Astrocyte (in vitro differentiated cells and primary cell): ENCODE measurements around the gene FSTL5. TPM values are rescaled to one million over a fixed set of nuclear protein-coding genes. Genes with fewer than 3 reads are reported as not detected.
"Not testable (repeated sequence)": the region's sequence is repeated elsewhere in the genome, so short reads cannot be mapped to it uniquely, and the experiment has no call there.

Experiments used
- DNase-seq: peaks from one replicate; pipeline ENCODE4 v3.0.0-alpha.2; 2010; ENCODE audit warnings: low read depth
- FAIRE-seq: peaks from 2 replicates; lab custom pipeline; 2011; peaks lifted over from hg19 to GRCh38; lab: Jason Lieb, UNC
- H2AFZ ChIP-seq: 2 replicates; pipeline ENCODE4 v1.6.0; 2012; ENCODE audit warnings: low read depth, low read length, inconsistent platforms
- H3K27ac ChIP-seq: 2 replicates; pipeline ENCODE4 v1.5.1; 2011; ENCODE audit warnings: low read depth, low read length, inconsistent platforms
- H3K27me3 ChIP-seq: 2 replicates; pipeline ENCODE4 v1.6.0; 2011; ENCODE audit warnings: low read length, inconsistent platforms; ENCODE audit not compliant: insufficient read depth
- H3K36me3 ChIP-seq: 2 replicates; pipeline ENCODE4 v1.5.1; 2011; ENCODE audit warnings: low read length, inconsistent platforms; ENCODE audit not compliant: insufficient read depth
- H3K4me1 ChIP-seq: 2 replicates; pipeline ENCODE4 v1.5.1; 2011; ENCODE audit warnings: low read length, inconsistent platforms; ENCODE audit not compliant: insufficient read depth
- H3K4me2 ChIP-seq: 2 replicates; pipeline ENCODE4 v1.6.0; 2012; ENCODE audit warnings: low read length, inconsistent platforms
- H3K4me3 ChIP-seq: 2 replicates; pipeline ENCODE4 v1.5.1; 2011; ENCODE audit warnings: low read depth, mild to moderate bottlenecking, low read length, inconsistent platforms; ENCODE audit not compliant: insufficient read depth
- H3K79me2 ChIP-seq: 2 replicates; pipeline ENCODE4 v1.6.0; 2012; ENCODE audit warnings: mild to moderate bottlenecking, low read length, inconsistent platforms; ENCODE audit not compliant: insufficient read depth
- H3K9ac ChIP-seq: 2 replicates; pipeline ENCODE4 v1.6.0; 2012; ENCODE audit warnings: mild to moderate bottlenecking, low read length, inconsistent platforms
- H3K9me3 ChIP-seq: 2 replicates; pipeline ENCODE4 v1.5.1; 2012; ENCODE audit warnings: low read depth, mild to moderate bottlenecking, low read length, inconsistent platforms; ENCODE audit not compliant: insufficient read depth
- H4K20me1 ChIP-seq: 2 replicates; pipeline ENCODE4 v1.6.0; 2012; ENCODE audit warnings: low read length, inconsistent platforms; ENCODE audit not compliant: insufficient read depth
- H3K27ac Mint-ChIP-seq: one replicate; pipeline ENCODE4 v1.8.0; 2021; ENCODE audit warnings: mild to moderate bottlenecking, mixed read lengths; ENCODE audit not compliant: unreplicated experiment
- H3K27me3 Mint-ChIP-seq: one replicate; pipeline ENCODE4 v1.8.0; 2021; ENCODE audit warnings: low read depth, mixed read lengths; ENCODE audit not compliant: unreplicated experiment
- H3K36me3 Mint-ChIP-seq: one replicate; pipeline ENCODE4 v1.8.0; 2021; ENCODE audit warnings: low read depth, mixed read lengths; ENCODE audit not compliant: unreplicated experiment
- H3K4me1 Mint-ChIP-seq: one replicate; pipeline ENCODE4 v1.8.0; 2021; ENCODE audit warnings: low read depth, mixed read lengths; ENCODE audit not compliant: unreplicated experiment
- H3K4me3 Mint-ChIP-seq: one replicate; pipeline ENCODE4 v1.8.0; 2021; ENCODE audit warnings: mild to moderate bottlenecking, moderate library complexity, mixed read lengths; ENCODE audit not compliant: unreplicated experiment
- H3K9me3 Mint-ChIP-seq: one replicate; pipeline ENCODE4 v1.8.0; 2021; ENCODE audit warnings: mild to moderate bottlenecking, mixed read lengths; ENCODE audit not compliant: unreplicated experiment
- EZH2 ChIP-seq: IDR thresholded peaks from 2 replicates; pipeline ENCODE4 v1.6.1; 2012; ENCODE audit warnings: mild to moderate bottlenecking, low read length, inconsistent platforms; ENCODE audit not compliant: insufficient read depth
- total RNA-seq: library from RNA; stranded (reverse); gene quantifications from 2 replicates; pipeline ENCODE4 v1.2.1, GENCODE V29; 2021
- TF ChIP-seq, protein P1 (sequence below): IDR thresholded peaks from 2 replicates; pipeline ENCODE4 v1.5.1; 2011; ENCODE audit warnings: low read depth, mild to moderate bottlenecking, inconsistent platforms, low read length, moderate library complexity; ENCODE audit not compliant: insufficient read depth

The FSTL5 gene
- total RNA-seq, 1 donor from 2014 or later = 0.43 TPM

DNA sequence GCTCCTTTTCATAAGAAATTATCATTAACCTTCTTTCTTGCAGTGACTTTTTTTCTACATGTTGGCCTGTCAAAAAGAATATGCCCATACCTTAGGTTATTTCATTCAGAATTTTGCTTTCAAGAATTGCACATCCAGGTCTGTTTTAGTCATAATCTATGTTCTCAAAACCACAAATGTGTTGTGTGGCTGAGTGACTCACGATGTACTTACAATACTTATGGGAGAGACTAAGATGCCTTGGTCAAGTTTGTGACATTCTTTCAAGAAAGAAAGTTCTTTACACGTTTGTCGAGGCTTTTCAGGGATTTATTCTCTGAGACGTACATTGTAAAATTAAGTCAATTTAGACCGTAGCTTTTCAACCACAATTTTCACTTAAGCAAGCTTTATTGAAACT, 396.7 kb downstream of the FSTL5 start:
- H2AFZ ChIP-seq = no peak overlapping the region
- H3K79me2 ChIP-seq = no peaks in the 10 kb centered on the region
- H3K4me3 Mint-ChIP-seq = no peak overlapping the region
- H3K9ac ChIP-seq = no peak overlapping the region
- FAIRE-seq (no peak), DNase-seq (peak; percentile 94)
- TF ChIP-seq, protein P1, sequence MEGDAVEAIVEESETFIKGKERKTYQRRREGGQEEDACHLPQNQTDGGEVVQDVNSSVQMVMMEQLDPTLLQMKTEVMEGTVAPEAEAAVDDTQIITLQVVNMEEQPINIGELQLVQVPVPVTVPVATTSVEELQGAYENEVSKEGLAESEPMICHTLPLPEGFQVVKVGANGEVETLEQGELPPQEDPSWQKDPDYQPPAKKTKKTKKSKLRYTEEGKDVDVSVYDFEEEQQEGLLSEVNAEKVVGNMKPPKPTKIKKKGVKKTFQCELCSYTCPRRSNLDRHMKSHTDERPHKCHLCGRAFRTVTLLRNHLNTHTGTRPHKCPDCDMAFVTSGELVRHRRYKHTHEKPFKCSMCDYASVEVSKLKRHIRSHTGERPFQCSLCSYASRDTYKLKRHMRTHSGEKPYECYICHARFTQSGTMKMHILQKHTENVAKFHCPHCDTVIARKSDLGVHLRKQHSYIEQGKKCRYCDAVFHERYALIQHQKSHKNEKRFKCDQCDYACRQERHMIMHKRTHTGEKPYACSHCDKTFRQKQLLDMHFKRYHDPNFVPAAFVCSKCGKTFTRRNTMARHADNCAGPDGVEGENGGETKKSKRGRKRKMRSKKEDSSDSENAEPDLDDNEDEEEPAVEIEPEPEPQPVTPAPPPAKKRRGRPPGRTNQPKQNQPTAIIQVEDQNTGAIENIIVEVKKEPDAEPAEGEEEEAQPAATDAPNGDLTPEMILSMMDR = no peak
- no peak for TF ChIP-seq EZH2
- no peaks in the 10 kb centered on the region for H4K20me1 ChIP-seq
- no peaks in the 10 kb centered on the region for H3K9me3 ChIP-seq
- H3K4me1 ChIP-seq = peaks cover 3% of the 10 kb centered on the region
- peaks cover 7% of the 10 kb centered on the region for H3K4me1 Mint-ChIP-seq
- no peak overlapping the region for H3K27ac ChIP-seq
- H3K27ac Mint-ChIP-seq = no peak overlapping the region
- no peaks in the 10 kb centered on the region for H3K36me3 Mint-ChIP-seq
- H3K4me3 ChIP-seq = no peak overlapping the region
- H3K4me2 ChIP-seq = peak overlapping the region; percentile 72
- H3K27me3 Mint-ChIP-seq = no peaks in the 10 kb centered on the region
- no peaks in the 10 kb centered on the region for H3K27me3 ChIP-seq
- H3K9me3 Mint-ChIP-seq = no peaks in the 10 kb centered on the region
- H3K36me3 ChIP-seq = no peaks in the 10 kb centered on the region

DNA sequence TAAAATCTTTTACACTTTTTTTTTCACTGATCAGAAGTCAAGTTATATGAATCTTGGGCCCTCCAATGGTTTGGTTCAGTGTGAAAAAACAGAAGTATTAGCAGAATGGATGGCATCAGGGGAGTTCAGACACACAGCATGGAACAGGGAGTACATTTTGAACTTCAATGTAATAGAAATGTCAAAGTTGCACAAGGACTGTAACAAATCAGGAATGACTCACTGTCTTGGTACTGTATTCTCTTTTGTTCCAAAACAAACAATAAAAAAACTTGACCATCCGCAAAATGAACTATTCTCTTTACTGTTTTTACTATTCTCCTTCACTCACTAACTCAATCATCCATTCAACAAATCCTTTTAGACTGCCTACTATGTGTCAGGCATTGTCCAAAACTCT, 401.0 kb downstream of the FSTL5 start:
- Histone ChIP-seq H3K9me3 (no peaks in the 10 kb centered on the region), H3K36me3 (no peaks in the 10 kb centered on the region), H4K20me1 (no peaks in the 10 kb centered on the region), H3K4me1 (peaks cover 3% of the 10 kb centered on the region), H3K4me2 (no peak overlapping the region), H3K9ac (no peak overlapping the region), H3K27ac (no peak overlapping the region), H3K4me3 (no peak overlapping the region), H3K27me3 (no peaks in the 10 kb centered on the region), H2AFZ (no peak overlapping the region), H3K79me2 (no peaks in the 10 kb centered on the region)
- Mint-ChIP-seq H3K4me1 (peaks cover 7% of the 10 kb centered on the region), H3K27me3 (no peaks in the 10 kb centered on the region), H3K9me3 (no peaks in the 10 kb centered on the region), H3K27ac (no peak overlapping the region), H3K4me3 (no peak overlapping the region), H3K36me3 (no peaks in the 10 kb centered on the region)
- DNase-seq (peak; percentile 81), FAIRE-seq (no peak)
- no peak for TF ChIP-seq EZH2
- TF ChIP-seq, protein P1 = no peak

DNA sequence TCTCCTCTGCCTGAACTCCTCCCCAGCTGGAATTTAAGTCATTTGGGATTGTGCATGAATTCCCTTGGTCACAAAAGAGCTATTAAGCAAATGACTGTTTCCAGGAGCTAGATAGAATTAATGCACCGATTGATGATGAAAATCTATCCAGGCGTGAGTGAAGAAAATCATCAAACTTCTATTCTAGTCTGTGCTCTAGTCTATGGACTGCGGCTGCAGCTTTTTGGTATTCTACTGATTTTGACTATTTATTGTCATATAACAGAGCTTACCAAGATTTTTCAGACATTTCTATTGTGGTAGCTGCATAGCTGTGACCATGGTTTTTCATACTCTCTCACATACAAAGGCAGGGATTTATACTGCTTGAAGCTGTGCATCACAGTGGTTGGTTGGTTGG, 403.8 kb downstream of the FSTL5 start:
- TF ChIP-seq, protein P1 = no peak
- TF ChIP-seq EZH2 = no peak

DNA sequence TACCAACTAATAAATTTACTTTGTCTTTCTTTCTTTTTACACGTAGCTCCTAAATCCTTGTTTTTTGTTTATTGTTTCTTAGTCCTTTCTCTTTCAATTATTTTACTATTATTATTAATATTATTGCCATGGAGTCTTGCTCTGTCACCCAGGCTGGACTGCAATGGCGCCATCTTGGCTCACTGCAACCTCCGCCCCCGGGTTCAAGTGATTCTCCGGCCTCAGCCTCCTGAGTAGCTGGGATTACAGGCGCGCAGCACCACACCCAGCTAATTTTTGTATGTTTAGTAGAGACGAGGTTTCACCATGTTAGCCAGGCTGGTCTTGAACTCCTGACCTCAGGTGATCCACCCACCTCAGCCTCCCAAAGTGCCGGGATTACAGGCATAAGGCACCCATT, 405.4 kb downstream of the FSTL5 start:
- not testable (repeated sequence) for H3K4me2 ChIP-seq, H3K9me3 ChIP-seq, H3K4me1 Mint-ChIP-seq, H4K20me1 ChIP-seq, H3K27ac Mint-ChIP-seq, H3K27me3 Mint-ChIP-seq, H3K36me3 ChIP-seq, H3K4me3 Mint-ChIP-seq, FAIRE-seq, H3K36me3 Mint-ChIP-seq, H3K4me3 ChIP-seq, H3K27ac ChIP-seq, H3K27me3 ChIP-seq, H3K9ac ChIP-seq, DNase-seq, H3K79me2 ChIP-seq, H2AFZ ChIP-seq, H3K4me1 ChIP-seq, H3K9me3 Mint-ChIP-seq

More for the DNA sequence above, 403.8 kb downstream of the FSTL5 start:
- H3K79me2 ChIP-seq = no peaks in the 10 kb centered on the region
- peaks cover 2% of the 10 kb centered on the region for H3K4me1 Mint-ChIP-seq
- DNase-seq = no peak
- no peaks in the 10 kb centered on the region for H3K27me3 ChIP-seq
- H3K27me3 Mint-ChIP-seq = no peaks in the 10 kb centered on the region
- no peak overlapping the region for H3K27ac ChIP-seq
- H2AFZ ChIP-seq = no peak overlapping the region
- H3K9me3 Mint-ChIP-seq = no peaks in the 10 kb centered on the region
- H3K9ac ChIP-seq = no peak overlapping the region
- no peak overlapping the region for H3K27ac Mint-ChIP-seq
- no peaks in the 10 kb centered on the region for H3K4me1 ChIP-seq
- no peak for FAIRE-seq
- no peaks in the 10 kb centered on the region for H3K36me3 Mint-ChIP-seq
- H4K20me1 ChIP-seq = no peaks in the 10 kb centered on the region
- no peak overlapping the region for H3K4me2 ChIP-seq
- H3K36me3 ChIP-seq = no peaks in the 10 kb centered on the region
- H3K4me3 ChIP-seq = no peak overlapping the region
- H3K4me3 Mint-ChIP-seq = no peak overlapping the region
- H3K9me3 ChIP-seq = no peaks in the 10 kb centered on the region
